A673 (cell line): ENCODE data around the gene ANAPC2. TPM values are rescaled to one million over a fixed set of nuclear protein-coding genes. Genes with fewer than 3 reads are reported as not detected.

ENCODE experiments used
- BruUV-seq: library from RNA; stranded (reverse); fragments of 400-500 nt; replicated peaks from 2 replicates; lab custom pipeline; 2021; lab: Mats Ljungman, UMichigan
- CTCF ChIA-PET: fragments of 300-600 bp; sonication (Branson Sonifier 250); formaldehyde crosslinking; loops from one replicate; lab custom pipeline; 2022; ENCODE audit warnings: antibody characterized with exemption; lab: Charles Lee
- POLR2A ChIA-PET: fragments of 300-600 bp; sonication (Branson Sonifier 250); formaldehyde crosslinking; loops from one replicate; lab custom pipeline; 2022; ENCODE audit warnings: antibody characterized with exemption; ENCODE audit not compliant: low non-redundant PET; lab: Charles Lee
- DNase-seq: peaks from one replicate; pipeline ENCODE4 v3.0.0-alpha.2; 2015; ENCODE audit warnings: low spot score
- H3K27ac ChIP-seq: fragments of 200-600 bp; sonication (generic); 2 replicates; pipeline ENCODE4 v1.5.1; 2016; ENCODE audit warnings: mixed run types, low read depth, mild to moderate bottlenecking, mixed read lengths, antibody characterized with exemption, low read length; ENCODE audit not compliant: poor library complexity, severe bottlenecking
- H3K27me3 ChIP-seq: fragments of 200-600 bp; sonication (generic); replicated peaks from 2 replicates; pipeline ENCODE4 v1.6.1; 2017; ENCODE audit warnings: mixed run types, low read depth, mild to moderate bottlenecking, mixed read lengths, antibody characterized with exemption, low read length; ENCODE audit not compliant: insufficient read depth, poor library complexity
- H3K36me3 ChIP-seq: fragments of 200-600 bp; sonication (generic); 2 replicates; pipeline ENCODE4 v1.6.1; 2016; ENCODE audit warnings: mixed run types, mild to moderate bottlenecking, mixed read lengths, antibody characterized with exemption, low read length; ENCODE audit not compliant: insufficient read depth, poor library complexity, severe bottlenecking
- H3K4me1 ChIP-seq: fragments of 200-600 bp; sonication (generic); 2 replicates; pipeline ENCODE4 v1.6.1; 2017; ENCODE audit warnings: mixed run types, mild to moderate bottlenecking, mixed read lengths, antibody characterized with exemption, low read length; ENCODE audit not compliant: insufficient read depth, poor library complexity, severe bottlenecking
- H3K4me3 ChIP-seq: fragments of 200-600 bp; sonication (generic); 2 replicates; pipeline ENCODE4 v1.5.1; 2016; ENCODE audit warnings: low read depth, mixed run types, mild to moderate bottlenecking, mixed read lengths, low read length; ENCODE audit not compliant: poor library complexity, severe bottlenecking
- H3K9me3 ChIP-seq: fragments of 200-600 bp; sonication (generic); 2 replicates; pipeline ENCODE4 v1.6.1; 2016; ENCODE audit warnings: mixed run types, low read depth, mild to moderate bottlenecking, mixed read lengths, antibody characterized with exemption, low read length; ENCODE audit not compliant: poor library complexity, severe bottlenecking
- CTCF ChIP-seq: fragments of 300-800, 200-600 bp; sonication (generic); conservative IDR thresholded peaks from 2 replicates; pipeline ENCODE4 v1.5.1; 2017; ENCODE audit warnings: low read depth, mild to moderate bottlenecking, antibody characterized with exemption, low read length, moderate library complexity, mixed read lengths
- EZH2 ChIP-seq: fragments of 200-600 bp; sonication (generic); IDR thresholded peaks from 2 replicates; pipeline ENCODE4 v1.6.1; 2017; ENCODE audit warnings: borderline replicate concordance, low read depth, mild to moderate bottlenecking, mixed read lengths, antibody characterized with exemption, low read length; ENCODE audit not compliant: poor library complexity, severe bottlenecking
- intact Hi-C: fragments of 100-400 bp; cut with micrococcal nuclease; formaldehyde crosslinking; loops from one replicate; pipeline ENCODE4 v1.10.0; 2022; ENCODE audit not compliant: unreplicated experiment
- total RNA-seq: library from RNA; stranded (reverse); gene quantifications from 2 replicates; pipeline ENCODE4 v1.2.3, GENCODE V29; 2021

ANAPC2 gene
- total RNA-seq, 1 experiment from 2014 or later, result 49.6 TPM

GRCh38 chr9:137138722-137139467 is 49.5 kb downstream of the ANAPC2 start, which contains the start of gene GRIN1:
Gene GRIN1, plus strand, starts transcription at chr9:137139154. Its CDS starts 333 bp downstream, at chr9:137139487.
- no peaks in the 10 kb centered on the region for H3K4me1 ChIP-seq
- intact Hi-C loops, result no loop called here
- H3K9me3 ChIP-seq, result no peaks in the 10 kb centered on the region
- peaks cover 95% of the 10 kb centered on the region for H3K27me3 ChIP-seq
- TF ChIP-seq CTCF, result no peak
- no peak for TF ChIP-seq EZH2
- H3K4me3 ChIP-seq, result no peak within 1 kb of the TSS
- BruUV-seq, result no TSS peak
- no peak within 1 kb of the TSS for H3K27ac ChIP-seq
- no peaks in the 10 kb centered on the region for H3K36me3 ChIP-seq
- CTCF ChIA-PET, result no interaction called here
- POLR2A ChIA-PET, result no interaction called here
- DNase-seq, result peak; percentile 58

GRCh38 chr9:137138058-137138721 is 50.2 kb downstream of the ANAPC2 start:
- DNase-seq, result peak; percentile 57
- H3K36me3 ChIP-seq, result no peaks in the 10 kb centered on the region
- ChIA-PET CTCF (interaction anchor here (0.6 to 0.7 kb wide), 3 partner anchors 52 to 98 kb away, joined by 3 to 7 read pairs (median 3); no protein-coding TSS in a partner anchor), POLR2A (no interaction called here)
- H3K27ac ChIP-seq, result no peak overlapping the region
- H3K9me3 ChIP-seq, result no peaks in the 10 kb centered on the region
- intact Hi-C loops, result no loop called here
- peaks cover 92% of the 10 kb centered on the region for H3K27me3 ChIP-seq
- no TSS peak for BruUV-seq
- H3K4me1 ChIP-seq, result no peaks in the 10 kb centered on the region
- no peak overlapping the region for H3K4me3 ChIP-seq
- no peak for TF ChIP-seq CTCF
- peak; percentile 39 for TF ChIP-seq EZH2

GRCh38 chr9:137136881-137137607 is 51.3 kb downstream of the ANAPC2 start:
- no peaks in the 10 kb centered on the region for H3K36me3 ChIP-seq
- no peaks in the 10 kb centered on the region for H3K9me3 ChIP-seq
- no peak for DNase-seq
- ChIA-PET CTCF (no interaction called here), POLR2A (interaction anchor here (0.5 kb wide), 1 partner anchor 45 kb away, joined by 6 read pairs; no protein-coding TSS in a partner anchor)
- H3K27me3 ChIP-seq, result peaks cover 88% of the 10 kb centered on the region
- H3K27ac ChIP-seq, result no peak overlapping the region
- intact Hi-C loops, result no loop called here
- H3K4me3 ChIP-seq, result no peak overlapping the region
- BruUV-seq, result no TSS peak
- no peaks in the 10 kb centered on the region for H3K4me1 ChIP-seq
- TF ChIP-seq CTCF (no peak), EZH2 (no peak)
